ENCODE data around the gene ZNF568.

The ZNF568 gene

DNA sequence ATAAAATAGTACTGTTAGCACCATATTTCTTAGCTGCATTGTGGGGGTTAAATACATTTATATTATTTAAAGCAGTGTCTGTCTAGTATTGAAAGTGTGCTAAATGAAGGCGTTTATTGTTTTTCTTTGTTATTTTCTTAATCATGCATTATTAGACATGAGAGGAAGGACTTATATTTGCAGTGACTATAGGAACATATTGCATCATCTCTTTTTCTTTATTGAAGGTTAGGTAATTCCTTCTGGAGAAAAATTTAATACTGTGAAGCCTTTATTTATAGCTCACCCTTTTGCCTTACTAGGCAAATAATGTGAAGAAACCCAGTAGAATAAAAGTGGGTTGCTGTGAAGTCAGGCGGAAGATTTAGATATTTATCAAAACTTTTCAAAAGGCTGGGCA is 83.2 kb downstream of the ZNF568 start:
- DNase-seq (ENCODE audit: low read depth in 2 of 2), result no peak

DNA sequence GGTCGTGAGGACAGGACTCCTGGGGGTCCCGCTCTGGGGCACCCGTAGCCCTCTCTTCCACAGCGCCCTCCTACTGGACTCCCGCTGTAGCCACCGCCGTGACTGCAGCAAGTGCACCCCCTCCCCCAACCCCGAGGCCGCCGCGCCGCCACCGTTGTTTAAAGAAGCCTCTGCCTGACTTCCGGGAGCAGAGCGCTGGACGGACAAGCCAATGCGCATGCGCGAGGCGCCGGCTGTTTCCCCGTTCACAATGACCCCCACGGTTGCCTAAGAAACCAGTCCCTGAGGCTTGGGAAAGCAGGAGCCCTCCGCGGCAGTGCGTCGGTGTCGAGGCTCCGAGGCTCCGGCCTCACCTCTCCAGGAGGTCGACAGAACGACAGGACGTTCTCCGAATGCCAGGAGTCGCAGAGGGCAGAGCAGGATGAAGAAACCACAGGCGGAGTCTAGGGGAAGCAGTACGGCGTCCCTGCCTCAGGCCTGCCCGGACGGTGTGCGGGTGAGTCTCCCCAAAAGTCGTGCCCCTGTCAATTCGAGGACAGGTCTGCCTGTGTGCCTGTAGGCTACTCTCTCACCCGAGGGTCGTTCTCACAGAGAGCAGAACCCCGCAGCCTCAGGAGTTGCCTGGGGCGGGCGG is 91.6 kb downstream of the ZNF568 start:
- DNase-seq (ENCODE audit: low read depth in 2 of 2), result peak; percentile 1 to 14

DNA sequence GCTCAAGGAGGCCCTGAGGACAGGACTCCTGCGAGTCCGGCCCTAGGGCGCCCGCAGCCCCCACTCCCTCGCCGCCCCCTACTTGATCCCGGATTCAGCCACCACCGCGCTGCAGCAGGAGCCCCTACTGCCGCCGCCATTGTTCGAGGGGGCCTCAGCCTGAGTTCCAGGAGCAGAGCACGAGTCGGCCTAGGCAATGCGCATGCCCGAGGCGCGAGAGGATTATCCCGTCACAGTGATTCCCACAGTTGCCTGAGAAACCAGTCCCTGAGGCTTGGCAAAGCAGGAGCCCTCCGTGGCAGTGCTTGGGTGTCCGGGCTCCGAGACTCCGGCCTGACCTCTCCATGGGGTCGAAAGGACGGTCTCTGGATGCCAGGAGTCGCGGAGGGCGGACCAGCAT is 93.7 kb downstream of the ZNF568 start:
- no peak for DNase-seq (ENCODE audit: low read depth in 2 of 2)

DNA sequence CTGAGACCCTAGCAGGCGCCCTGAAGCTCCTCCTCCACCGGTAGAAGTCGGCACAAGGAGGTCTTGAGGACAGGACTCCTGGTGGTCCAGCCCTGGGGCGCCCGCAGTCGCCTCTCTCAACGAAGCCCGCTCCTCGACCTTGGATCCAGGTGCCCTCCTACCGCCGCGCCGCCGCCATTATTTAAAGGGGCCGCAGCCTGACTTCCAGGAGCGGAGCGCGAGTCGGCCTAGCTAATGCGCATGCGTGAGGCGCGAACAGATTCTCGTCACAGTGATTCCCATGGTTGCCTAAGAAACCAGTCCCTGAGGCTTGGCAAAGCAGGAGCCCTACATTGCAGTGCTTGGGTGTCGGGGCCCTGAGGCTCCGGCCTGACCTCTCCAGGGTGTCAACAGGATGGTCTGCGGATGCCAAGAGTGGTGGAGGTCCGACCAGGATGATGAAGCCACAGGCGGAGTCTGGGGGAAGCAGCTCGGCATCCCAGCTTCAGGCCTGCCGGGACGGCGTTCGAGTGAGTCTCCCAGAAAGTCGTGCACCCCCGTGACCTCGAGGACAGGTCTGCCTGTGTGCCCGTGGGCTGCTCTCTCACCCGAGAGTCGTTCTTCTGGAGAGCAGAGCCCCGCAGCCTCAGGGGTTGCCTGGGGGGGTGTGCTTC is 96.1 kb downstream of the ZNF568 start:
- DNase-seq (ENCODE audit: low read depth in 2 of 2), result no peak

DNA sequence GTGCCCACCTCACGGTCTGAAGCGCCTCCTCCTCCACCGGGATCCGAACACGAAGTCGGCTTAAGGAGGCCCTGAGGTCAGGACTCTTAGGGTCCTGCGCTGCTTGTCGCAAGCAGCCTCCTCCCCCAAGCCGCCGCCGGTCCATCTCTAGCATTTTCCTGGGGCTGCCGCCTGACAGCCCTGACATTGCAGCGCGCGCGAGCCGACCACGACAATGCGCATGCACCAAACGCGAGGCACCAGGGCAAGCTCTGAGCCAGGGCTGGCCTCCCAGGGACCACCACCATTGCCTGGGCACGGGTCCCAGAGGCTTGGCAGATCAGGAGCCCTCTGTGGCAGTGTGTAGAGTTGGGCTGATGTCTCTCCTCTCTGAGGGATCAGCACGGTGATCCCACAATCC is 98.3 kb downstream of the ZNF568 start:
- DNase-seq (ENCODE audit: low read depth in 2 of 2), result no peak

DNA sequence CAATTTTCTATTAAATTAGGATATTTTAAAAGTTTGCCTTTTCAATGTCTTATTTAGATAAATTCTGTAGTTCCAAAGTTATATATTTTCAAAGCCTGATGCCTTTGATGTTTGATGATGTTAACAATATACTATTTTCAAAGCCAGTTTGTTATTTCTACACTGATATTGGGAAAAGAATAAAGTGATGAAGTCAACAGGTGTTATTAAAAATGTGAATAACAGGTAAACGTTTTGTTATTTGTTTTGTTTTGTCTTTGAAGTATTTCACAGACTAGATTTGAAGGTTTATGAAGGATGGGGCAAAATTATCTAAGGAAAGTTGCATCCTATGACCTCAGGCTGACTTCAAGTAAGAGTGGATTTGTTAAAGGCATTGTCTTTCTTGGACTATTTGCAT is 129.0 kb downstream of the ZNF568 start:
- DNase-seq (ENCODE audit: low read depth in 2 of 2), result no peak
